ENCODE results near the gene SETD2.

SETD2 gene

DNA sequence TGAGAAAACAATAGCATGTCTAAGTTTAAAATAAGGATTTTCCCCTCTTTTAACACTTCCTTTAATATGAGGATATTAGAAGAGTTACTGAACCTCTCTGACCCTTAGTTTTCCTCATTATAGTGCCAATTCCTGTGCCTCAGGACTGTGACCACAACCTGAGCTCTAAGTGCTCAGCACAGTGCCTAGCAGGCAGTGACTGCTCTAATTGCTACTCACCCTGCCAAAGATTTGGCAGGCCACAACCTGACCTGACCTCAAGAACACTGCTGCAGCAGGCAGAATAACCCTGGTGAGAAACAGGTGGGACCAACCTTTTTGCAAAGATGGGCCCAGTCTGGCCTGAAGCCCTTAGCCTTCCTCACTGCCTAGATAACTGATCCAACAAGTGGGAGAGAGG, 148.8 kb downstream of the SETD2 start:
- Histone ChIP-seq H3K9ac (ENCODE audit: low read length) (no peak overlapping the region), H3K27ac (ENCODE audit: low read length) (no peak overlapping the region), H3K27me3 (ENCODE audit: control insufficient read depth, insufficient read depth, low read length) (no peaks in the 10 kb centered on the region), H3K36me3 (ENCODE audit: control insufficient read depth, low read depth, low read length) (peaks cover 29% of the 10 kb centered on the region), H3K9me3 (ENCODE audit: control insufficient read depth, low read depth, low read length) (no peaks in the 10 kb centered on the region), H3K4me3 (ENCODE audit: low read length) (no peak overlapping the region), H3K4me1 (ENCODE audit: control insufficient read depth, low read depth, low read length) (peaks cover 3% of the 10 kb centered on the region)

DNA sequence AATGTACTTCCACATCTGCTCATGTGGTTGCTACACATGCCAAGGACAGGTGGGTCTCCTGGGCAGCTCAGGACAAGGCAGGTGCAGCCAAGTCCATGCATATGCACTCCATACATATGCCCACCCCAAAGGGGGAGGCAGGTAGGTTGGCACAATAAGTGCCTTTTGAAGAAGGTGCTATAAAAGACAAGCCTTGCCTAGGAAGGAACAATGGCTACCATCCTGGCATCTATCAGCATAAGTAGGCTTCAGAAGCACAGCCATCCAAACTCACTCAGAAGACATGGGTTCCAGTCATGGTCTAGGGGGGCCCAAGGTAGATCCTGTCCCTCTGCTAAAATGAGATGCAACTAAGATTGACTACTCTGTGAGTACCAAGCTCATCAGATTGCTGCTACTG, 149.9 kb downstream of the SETD2 start:
- peaks cover 6% of the 10 kb centered on the region for H3K4me1 ChIP-seq (ENCODE audit: control insufficient read depth, low read depth, low read length)

DNA sequence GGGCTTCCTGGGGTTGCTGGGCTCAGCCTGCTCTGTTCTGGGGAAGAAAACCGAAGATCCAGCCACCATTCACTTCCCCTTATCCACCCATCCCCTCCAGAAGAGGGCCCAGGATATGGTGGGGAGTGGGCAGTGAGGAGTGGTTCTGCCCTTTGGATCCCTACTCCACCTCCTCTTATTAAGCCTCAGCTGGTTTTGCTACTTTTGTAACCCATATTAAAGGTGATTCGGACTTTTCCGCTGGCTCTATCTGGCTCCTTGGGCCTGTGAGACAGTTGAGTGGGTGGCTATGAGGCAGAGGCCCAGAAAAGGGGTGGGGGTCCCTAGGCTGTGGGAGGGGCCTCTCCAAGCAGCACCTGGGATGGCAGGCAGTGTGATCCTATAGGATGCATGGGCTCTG, 150.7 kb downstream of the SETD2 start:
- H3K9me3 ChIP-seq (ENCODE audit: control insufficient read depth, low read depth, low read length), result no peaks in the 10 kb centered on the region
- no peak overlapping the region for H3K9ac ChIP-seq (ENCODE audit: low read length)
- H3K4me1 ChIP-seq (ENCODE audit: control insufficient read depth, low read depth, low read length), result peaks cover 11% of the 10 kb centered on the region
- H3K4me3 ChIP-seq (ENCODE audit: low read length), result no peak overlapping the region
- H3K27ac ChIP-seq (ENCODE audit: low read length), result no peak overlapping the region
- peaks cover 14% of the 10 kb centered on the region for H3K36me3 ChIP-seq (ENCODE audit: control insufficient read depth, low read depth, low read length)
- no peaks in the 10 kb centered on the region for H3K27me3 ChIP-seq (ENCODE audit: control insufficient read depth, insufficient read depth, low read length)

More for the DNA sequence above, 149.9 kb downstream of the SETD2 start:
- Histone ChIP-seq H3K9ac (ENCODE audit: low read length) (no peak overlapping the region), H3K9me3 (ENCODE audit: control insufficient read depth, low read depth, low read length) (no peaks in the 10 kb centered on the region), H3K4me3 (ENCODE audit: low read length) (no peak overlapping the region), H3K27ac (ENCODE audit: low read length) (no peak overlapping the region), H3K36me3 (ENCODE audit: control insufficient read depth, low read depth, low read length) (peaks cover 21% of the 10 kb centered on the region), H3K27me3 (ENCODE audit: control insufficient read depth, insufficient read depth, low read length) (no peaks in the 10 kb centered on the region)

DNA sequence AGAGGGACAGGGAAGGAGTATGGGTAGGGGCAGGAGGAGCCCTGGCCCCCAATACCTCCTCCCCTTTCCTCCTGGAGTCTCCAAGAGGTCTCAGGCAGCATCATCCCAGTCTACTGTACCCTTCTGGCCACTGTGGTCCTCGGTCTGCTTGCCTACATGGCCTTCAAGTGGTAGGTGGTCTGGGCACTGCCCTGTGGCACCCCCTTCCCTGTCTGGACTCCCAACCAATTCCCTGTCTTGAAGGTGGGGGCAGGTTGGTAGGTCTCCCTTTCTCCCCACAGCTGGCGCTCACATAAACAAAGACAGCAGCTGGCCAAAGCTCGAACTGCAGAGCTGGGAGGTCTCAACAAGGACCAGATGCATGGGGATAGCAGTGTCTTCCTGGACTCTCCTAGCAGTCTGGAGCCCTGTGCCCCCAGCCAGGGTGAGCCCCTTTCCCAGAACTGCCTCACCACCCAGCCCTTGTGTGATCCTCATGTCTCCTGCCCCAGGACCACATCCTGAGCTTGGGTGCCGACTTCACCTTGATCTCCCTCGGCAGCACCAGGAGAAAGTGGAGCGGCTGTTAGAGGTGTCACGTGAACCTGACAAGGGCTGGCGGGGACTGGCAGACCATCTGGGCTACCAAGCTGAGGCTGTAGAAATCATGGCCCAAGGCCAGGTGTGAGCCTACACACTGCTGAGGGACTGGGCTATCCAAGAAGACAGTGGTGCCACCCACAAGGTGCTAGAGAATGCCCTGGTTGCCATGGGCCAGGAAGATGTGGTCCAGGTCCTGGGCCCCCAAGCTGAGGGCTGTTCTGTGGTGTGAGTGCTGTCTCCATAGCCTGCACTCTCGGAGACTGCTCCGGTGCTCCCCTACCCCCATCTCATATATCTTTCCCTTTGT, 151.3 kb downstream of the SETD2 start:
- Histone ChIP-seq H3K36me3 (ENCODE audit: control insufficient read depth, low read depth, low read length) (peaks cover 8% of the 10 kb centered on the region), H3K27me3 (ENCODE audit: control insufficient read depth, insufficient read depth, low read length) (no peaks in the 10 kb centered on the region), H3K9me3 (ENCODE audit: control insufficient read depth, low read depth, low read length) (no peaks in the 10 kb centered on the region), H3K4me3 (ENCODE audit: low read length) (no peak overlapping the region), H3K4me1 (ENCODE audit: control insufficient read depth, low read depth, low read length) (peaks cover 11% of the 10 kb centered on the region), H3K27ac (ENCODE audit: low read length) (no peak overlapping the region), H3K9ac (ENCODE audit: low read length) (no peak overlapping the region)

DNA sequence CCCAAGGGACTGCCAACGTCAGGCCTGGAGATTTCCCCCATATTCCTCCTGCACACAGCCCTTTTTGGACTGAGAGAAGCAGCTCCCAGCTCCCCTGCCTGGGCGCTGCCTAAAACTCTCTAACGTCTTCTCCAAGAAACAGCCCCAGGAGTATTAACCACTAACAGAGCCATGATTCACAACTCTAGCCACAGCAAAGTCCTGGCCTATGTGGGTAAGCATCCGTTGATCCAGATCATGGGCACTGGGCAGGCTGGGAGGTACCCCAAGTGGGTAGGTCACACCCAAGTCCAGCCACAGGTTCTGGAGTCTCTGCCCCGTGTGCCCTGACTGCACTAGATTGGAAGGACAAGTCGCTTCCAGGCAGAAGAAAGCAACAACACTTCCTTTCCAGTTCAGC, 152.5 kb downstream of the SETD2 start:
- H3K9ac ChIP-seq (ENCODE audit: low read length), result no peak overlapping the region
- no peak overlapping the region for H3K27ac ChIP-seq (ENCODE audit: low read length)
- H3K36me3 ChIP-seq (ENCODE audit: control insufficient read depth, low read depth, low read length), result no peaks in the 10 kb centered on the region
- H3K27me3 ChIP-seq (ENCODE audit: control insufficient read depth, insufficient read depth, low read length), result no peaks in the 10 kb centered on the region
- H3K9me3 ChIP-seq (ENCODE audit: control insufficient read depth, low read depth, low read length), result no peaks in the 10 kb centered on the region
- peaks cover 11% of the 10 kb centered on the region for H3K4me1 ChIP-seq (ENCODE audit: control insufficient read depth, low read depth, low read length)
- H3K4me3 ChIP-seq (ENCODE audit: low read length), result no peak overlapping the region

DNA sequence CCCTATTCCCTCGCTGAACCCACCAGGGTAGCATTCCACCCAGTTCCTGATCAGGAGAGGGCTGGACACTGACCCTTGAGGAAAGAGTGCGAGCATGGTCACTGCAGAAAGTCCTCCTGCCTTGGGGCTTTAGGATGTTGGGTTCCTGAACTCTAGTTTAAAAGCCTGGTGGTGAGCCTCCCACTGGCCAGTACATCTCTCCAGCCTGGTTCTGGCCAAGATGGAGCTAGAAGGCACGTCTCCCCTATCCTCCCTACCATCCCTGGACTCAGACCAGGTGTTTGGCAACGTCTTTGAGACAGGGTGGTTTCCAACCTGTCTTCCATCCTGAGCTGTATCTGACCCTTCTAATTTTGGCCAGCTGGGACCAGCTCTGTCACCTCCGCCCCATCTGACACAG, 153.0 kb downstream of the SETD2 start:
- H3K4me1 ChIP-seq (ENCODE audit: control insufficient read depth, low read depth, low read length), result peaks cover 11% of the 10 kb centered on the region
- no peak overlapping the region for H3K9ac ChIP-seq (ENCODE audit: low read length)
- H3K4me3 ChIP-seq (ENCODE audit: low read length), result no peak overlapping the region
- no peaks in the 10 kb centered on the region for H3K36me3 ChIP-seq (ENCODE audit: control insufficient read depth, low read depth, low read length)
- H3K27ac ChIP-seq (ENCODE audit: low read length), result no peak overlapping the region
- H3K9me3 ChIP-seq (ENCODE audit: control insufficient read depth, low read depth, low read length), result no peaks in the 10 kb centered on the region
- H3K27me3 ChIP-seq (ENCODE audit: control insufficient read depth, insufficient read depth, low read length), result no peaks in the 10 kb centered on the region

DNA sequence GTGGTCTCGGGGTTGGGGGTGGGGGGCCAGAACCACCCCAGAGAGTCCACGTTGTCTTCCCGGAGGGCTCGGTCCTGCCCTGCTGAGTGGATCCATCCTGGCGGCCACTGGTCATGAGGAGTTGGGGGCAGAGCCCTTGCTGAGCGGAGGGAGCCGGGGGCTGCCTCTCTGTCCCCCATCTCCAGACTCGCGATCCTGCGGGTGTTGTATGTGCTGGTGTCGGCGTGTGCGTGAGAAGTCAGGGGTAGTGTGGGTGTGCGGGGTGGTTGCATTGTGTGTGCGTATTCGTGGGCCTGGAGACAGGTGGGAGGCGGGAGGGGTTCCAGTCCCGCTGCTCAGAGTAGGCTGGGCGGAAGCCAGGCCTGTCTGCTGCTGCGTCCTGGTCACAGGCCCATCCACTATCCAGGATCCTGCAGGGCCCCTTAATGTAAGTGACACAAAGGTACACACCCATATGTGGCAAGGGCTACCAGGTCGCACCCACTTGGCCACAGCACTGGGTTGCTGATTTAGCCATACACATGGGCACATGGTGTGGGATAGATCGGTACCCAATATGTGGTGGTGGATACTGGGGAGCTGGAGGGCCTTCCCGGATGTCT, 153.7 kb downstream of the SETD2 start:
- H3K4me3 ChIP-seq (ENCODE audit: low read length), result peak overlapping the region; percentile 74
- peaks cover 11% of the 10 kb centered on the region for H3K4me1 ChIP-seq (ENCODE audit: control insufficient read depth, low read depth, low read length)
- H3K27me3 ChIP-seq (ENCODE audit: control insufficient read depth, insufficient read depth, low read length), result no peaks in the 10 kb centered on the region
- no peaks in the 10 kb centered on the region for H3K36me3 ChIP-seq (ENCODE audit: control insufficient read depth, low read depth, low read length)
- peak overlapping the region; percentile 87 for H3K27ac ChIP-seq (ENCODE audit: low read length)
- H3K9ac ChIP-seq (ENCODE audit: low read length), result peak overlapping the region; percentile 89
- H3K9me3 ChIP-seq (ENCODE audit: control insufficient read depth, low read depth, low read length), result no peaks in the 10 kb centered on the region

DNA sequence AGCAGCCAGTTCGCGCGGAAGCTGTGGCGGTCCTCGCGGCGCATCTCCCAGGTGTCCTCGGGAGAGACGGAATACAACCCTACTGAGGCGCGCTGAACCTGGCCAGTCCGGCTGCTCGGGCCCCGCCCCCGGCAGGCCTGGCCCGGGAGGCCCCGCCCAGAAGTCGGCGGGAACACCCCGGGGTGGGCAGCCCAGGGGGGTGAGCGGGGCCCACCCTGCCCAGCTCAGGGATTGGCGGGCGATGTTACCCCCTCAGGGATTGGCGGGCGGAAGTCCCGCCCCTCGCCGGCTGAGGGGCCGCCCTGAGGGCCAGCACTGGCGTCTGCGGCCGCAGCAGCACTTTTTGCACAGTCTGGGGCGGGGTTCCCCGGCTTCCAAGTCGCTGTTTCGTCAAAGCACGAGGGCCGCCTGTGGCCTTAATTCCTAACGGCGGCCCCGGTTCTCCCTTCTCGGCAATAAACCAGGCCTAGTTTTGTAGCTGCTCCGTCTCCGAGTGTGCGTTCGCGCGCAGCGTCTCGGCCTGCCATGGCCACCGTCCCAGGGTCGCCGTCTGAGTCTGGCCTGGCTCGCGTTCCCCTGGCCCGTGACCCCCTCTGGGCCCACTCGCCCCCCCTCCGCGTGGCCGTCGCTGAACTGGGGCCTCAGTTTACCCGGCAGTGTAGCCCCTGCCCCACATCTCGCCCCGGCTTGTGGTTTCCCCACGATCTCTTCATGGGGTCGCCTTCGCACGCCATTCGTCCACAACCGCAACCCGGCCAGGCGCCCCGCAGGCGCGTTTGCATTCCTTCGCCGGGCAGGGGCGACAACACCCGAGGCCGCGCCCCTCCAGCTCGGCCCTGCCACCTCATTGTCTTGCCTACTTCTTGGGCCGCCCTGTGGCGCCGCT, 154.4 kb downstream of the SETD2 start:
- Histone ChIP-seq H3K36me3 (ENCODE audit: control insufficient read depth, low read depth, low read length) (peaks cover under 1% of the 10 kb centered on the region), H3K4me1 (ENCODE audit: control insufficient read depth, low read depth, low read length) (peaks cover 11% of the 10 kb centered on the region), H3K27ac (ENCODE audit: low read length) (peak overlapping the region; percentile 87), H3K9ac (ENCODE audit: low read length) (peak overlapping the region; percentile 89), H3K9me3 (ENCODE audit: control insufficient read depth, low read depth, low read length) (no peaks in the 10 kb centered on the region), H3K27me3 (ENCODE audit: control insufficient read depth, insufficient read depth, low read length) (no peaks in the 10 kb centered on the region), H3K4me3 (ENCODE audit: low read length) (peak overlapping the region; percentile 74)

DNA sequence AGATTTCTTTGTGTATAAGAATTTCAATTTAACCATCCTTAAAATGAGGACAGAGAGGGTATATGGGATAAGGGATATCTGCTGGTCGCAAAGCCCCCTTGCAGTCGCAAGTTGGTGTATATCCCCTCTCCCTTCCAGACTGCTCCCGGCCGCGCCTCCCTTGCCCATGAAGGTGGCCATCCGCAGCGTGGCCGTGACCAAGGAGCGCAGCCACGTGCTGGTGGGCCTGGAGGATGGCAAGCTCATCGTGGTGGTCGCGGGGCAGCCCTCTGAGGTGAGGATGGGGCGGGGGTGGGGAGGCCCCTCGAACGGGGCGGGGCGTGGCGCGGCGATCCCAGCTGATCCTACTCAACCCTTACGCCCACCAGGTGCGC, 155.1 kb downstream of the SETD2 start:
- H3K4me3 ChIP-seq (ENCODE audit: low read length), result peak overlapping the region; percentile 74
- H3K27ac ChIP-seq (ENCODE audit: low read length), result no peak overlapping the region
- H3K9ac ChIP-seq (ENCODE audit: low read length), result peak overlapping the region; percentile 89

DNA sequence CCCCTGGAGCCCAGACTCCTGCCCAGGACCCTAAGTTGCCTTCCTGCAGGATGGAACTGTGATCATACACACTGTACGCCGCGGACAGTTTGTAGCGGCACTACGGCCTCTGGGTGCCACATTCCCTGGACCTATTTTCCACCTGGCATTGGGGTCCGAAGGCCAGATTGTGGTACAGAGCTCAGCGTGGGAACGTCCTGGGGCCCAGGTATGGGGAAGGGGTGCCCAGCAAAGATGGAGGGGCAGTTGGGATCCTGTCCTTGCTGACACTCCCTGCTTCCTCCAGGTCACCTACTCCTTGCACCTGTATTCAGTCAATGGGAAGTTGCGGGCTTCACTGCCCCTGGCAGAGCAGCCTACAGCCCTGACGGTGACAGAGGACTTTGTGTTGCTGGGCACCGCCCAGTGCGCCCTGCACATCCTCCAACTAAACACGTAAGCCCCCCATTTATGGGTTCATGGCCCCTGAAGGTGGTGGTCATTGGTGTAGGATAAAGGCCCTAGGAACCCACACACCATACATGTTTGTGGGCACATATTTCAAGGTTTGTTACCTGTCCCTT, 155.6 kb downstream of the SETD2 start:
- Histone ChIP-seq H3K4me3 (ENCODE audit: low read length) (peak overlapping the region; percentile 74), H3K9me3 (ENCODE audit: control insufficient read depth, low read depth, low read length) (no peaks in the 10 kb centered on the region), H3K4me1 (ENCODE audit: control insufficient read depth, low read depth, low read length) (peaks cover 11% of the 10 kb centered on the region), H3K36me3 (ENCODE audit: control insufficient read depth, low read depth, low read length) (peaks cover 5% of the 10 kb centered on the region), H3K27me3 (ENCODE audit: control insufficient read depth, insufficient read depth, low read length) (no peaks in the 10 kb centered on the region), H3K27ac (ENCODE audit: low read length) (no peak overlapping the region), H3K9ac (ENCODE audit: low read length) (peak overlapping the region; percentile 89)

More for the DNA sequence above, 155.1 kb downstream of the SETD2 start:
- H3K9me3 ChIP-seq (ENCODE audit: control insufficient read depth, low read depth, low read length), result no peaks in the 10 kb centered on the region
- peaks cover 11% of the 10 kb centered on the region for H3K4me1 ChIP-seq (ENCODE audit: control insufficient read depth, low read depth, low read length)
- H3K36me3 ChIP-seq (ENCODE audit: control insufficient read depth, low read depth, low read length), result peaks cover 5% of the 10 kb centered on the region
- no peaks in the 10 kb centered on the region for H3K27me3 ChIP-seq (ENCODE audit: control insufficient read depth, insufficient read depth, low read length)

Measured in iPS-18a (cell line).